CD4-positive, alpha-beta memory T cell (primary cell): ENCODE data around the gene PGAP6. TPM values are rescaled to one million over a fixed set of nuclear protein-coding genes. Genes with fewer than 3 reads are reported as not detected.
A peak's percentile ranks its signal among the peaks of the same experiment; 100 is the strongest.
"Not testable (repeated sequence)": the region's sequence is repeated elsewhere in the genome, so short reads cannot be mapped to it uniquely, and the experiment has no call there.

Source experiments
- CTCF ChIA-PET: fragments of 350-600 bp; sonication (Branson Sonifier 250); formaldehyde crosslinking; loops from one replicate; lab custom pipeline; 2021; ENCODE audit warnings: inconsistent platforms; ENCODE audit not compliant: partially characterized antibody; lab: Charles Lee
- POLR2A ChIA-PET: fragments of 350-600 bp; sonication (Branson Sonifier 250); formaldehyde crosslinking; loops from one replicate; lab custom pipeline; 2021; ENCODE audit not compliant: partially characterized antibody; lab: Charles Lee
- DNase-seq, 5 donors: peaks; one replicate each; pipeline versions ENCODE4 v3.0.0 to v3.0.0-alpha.2; 2020 to 2022; ENCODE audit warnings: mixed read lengths in 1 of 5
- H3K27ac ChIP-seq: one replicate; pipeline ENCODE4 v1.7.0; 2013; ENCODE audit warnings: low read depth, low read length
- H3K27me3 ChIP-seq: 2 replicates; pipeline ENCODE4 v1.7.0; 2013; ENCODE audit warnings: mild to moderate bottlenecking, low read length, moderate library complexity; ENCODE audit not compliant: insufficient read depth
- H3K36me3 ChIP-seq: 2 replicates; pipeline ENCODE4 v1.7.0; 2013; ENCODE audit warnings: mild to moderate bottlenecking, low read length, moderate library complexity; ENCODE audit not compliant: insufficient read depth
- H3K4me1 ChIP-seq: 2 replicates; pipeline ENCODE4 v1.7.0; 2013; ENCODE audit warnings: mild to moderate bottlenecking, low read length, moderate library complexity; ENCODE audit not compliant: insufficient read depth
- H3K4me3 ChIP-seq, 2 donors: one replicate each; pipeline ENCODE4 v1.7.0; 2013; ENCODE audit warnings: low read length in 2 of 2, mild to moderate bottlenecking in 1 of 2
- H3K9me3 ChIP-seq, 2 donors: one replicate each; pipeline ENCODE4 v1.7.0; 2013; ENCODE audit warnings: low read length in 2 of 2, control low read depth in 1 of 2; ENCODE audit not compliant: control insufficient read depth in 1 of 2
- H3K27ac Mint-ChIP-seq, 7 donors: one replicate each; pipeline ENCODE4 v1.8.0; 2020 to 2021; ENCODE audit warnings: mixed read lengths in 7 of 7, mild to moderate bottlenecking in 6 of 7, inconsistent platforms in 3 of 7, moderate library complexity in 3 of 7
- H3K27me3 Mint-ChIP-seq, 2 donors: one replicate each; pipeline ENCODE4 v1.8.0; 2020 to 2021; ENCODE audit warnings: mixed read lengths in 2 of 2
- H3K36me3 Mint-ChIP-seq, 2 donors: one replicate each; pipeline ENCODE4 v1.8.0; 2020 to 2021; ENCODE audit warnings: mixed read lengths in 2 of 2, inconsistent platforms in 1 of 2, mild to moderate bottlenecking in 1 of 2
- H3K4me1 Mint-ChIP-seq, 4 donors: one replicate each; pipeline ENCODE4 v1.8.0; 2020 to 2021; ENCODE audit warnings: mixed read lengths in 4 of 4, mild to moderate bottlenecking in 1 of 4
- H3K4me3 Mint-ChIP-seq, 8 donors: one replicate each; pipeline ENCODE4 v1.8.0; 2020 to 2021; ENCODE audit warnings: mixed read lengths in 8 of 8, mild to moderate bottlenecking in 7 of 8, moderate library complexity in 6 of 8, inconsistent platforms in 3 of 8
- H3K9me3 Mint-ChIP-seq, 8 donors: one replicate each; pipeline ENCODE4 v1.8.0; 2020 to 2021; ENCODE audit warnings: mixed read lengths in 8 of 8, mild to moderate bottlenecking in 5 of 8, inconsistent platforms in 3 of 8, moderate library complexity in 1 of 8
- intact Hi-C: fragments of 100-400 bp; cut with micrococcal nuclease; formaldehyde crosslinking; loops from one replicate; pipeline ENCODE4 v1.15.1; 2023
- polyA plus RNA-seq, 2 donors: library from polyadenylated mRNA; unstranded; fragments of 300-500 nt; fragmentation: Illumina TruSeq; gene quantifications; one replicate each; pipeline ENCODE4 v1.2.3, GENCODE V29; 2021
- total RNA-seq, 2 experiments: library from RNA; stranded (reverse); gene quantifications; one replicate each; pipeline ENCODE4 v1.2.3, GENCODE V29; 2021

Gene PGAP6
- total and polyA plus RNA-seq, 4 experiments from 2014 or later, result 22.7 to 73.5 (median 56.3) TPM

DNA sequence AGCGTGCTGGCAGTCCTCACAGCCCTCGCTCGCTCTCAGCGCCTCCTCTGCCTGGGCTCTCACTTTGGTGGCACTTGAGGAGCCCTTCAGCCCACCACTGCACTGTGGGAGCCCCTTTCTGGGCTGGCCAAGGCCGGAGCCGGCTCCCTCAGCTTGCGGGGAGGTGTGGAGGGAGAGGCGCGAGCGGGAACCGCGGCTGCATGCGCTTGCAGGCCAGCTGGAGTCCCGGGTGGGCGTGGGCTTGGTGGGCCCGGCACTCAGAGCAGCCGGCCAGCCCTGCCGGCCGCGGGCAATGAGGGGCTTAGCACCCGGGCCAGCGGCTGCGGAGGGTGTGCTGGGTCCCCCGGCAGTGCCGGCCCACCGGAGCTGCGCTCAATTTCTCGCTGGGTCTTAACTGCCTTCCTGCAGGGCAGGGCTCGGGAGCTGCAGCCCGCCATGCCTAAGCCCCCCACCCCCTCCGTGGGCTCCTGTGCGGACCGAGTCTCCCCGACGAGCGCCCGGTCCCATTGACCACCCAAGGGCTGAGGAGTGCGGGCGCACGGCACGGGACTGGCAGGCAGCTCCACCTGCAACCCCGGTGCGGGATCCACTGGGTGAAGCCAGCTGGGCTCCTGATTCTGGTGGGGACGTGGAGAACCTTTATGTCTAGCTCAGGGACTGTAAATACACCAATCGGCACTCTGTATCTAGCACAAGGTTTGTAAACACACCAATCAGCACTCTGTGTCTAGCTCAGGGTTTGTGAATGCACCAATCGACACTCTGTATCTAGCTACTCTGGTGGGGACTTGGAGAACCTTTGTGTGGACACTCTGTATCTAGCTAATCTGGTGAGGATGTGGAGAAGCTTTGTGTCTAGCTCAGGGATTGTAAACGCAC lies 40.4 kb downstream of the PGAP6 start:
- H3K27ac ChIP-seq, H3K27me3 ChIP-seq, H3K9me3 Mint-ChIP-seq, intact Hi-C loops, H3K9me3 ChIP-seq, DNase-seq, CTCF ChIA-PET, H3K4me3 ChIP-seq, H3K27me3 Mint-ChIP-seq, H3K4me3 Mint-ChIP-seq, POLR2A ChIA-PET: not testable (repeated sequence)
- Mint-ChIP-seq H3K27ac (peak overlapping the region in 2 of 7 donors; percentile 38 to 74), H3K4me1 (peaks cover 40 to 78% (median 61%) of the 10 kb centered on the region in 4 donors), H3K36me3 (peaks cover 16 to 40% of the 10 kb centered on the region in 2 donors)
- Histone ChIP-seq H3K4me1 (peaks cover 56% of the 10 kb centered on the region), H3K36me3 (peaks cover 13% of the 10 kb centered on the region)

DNA sequence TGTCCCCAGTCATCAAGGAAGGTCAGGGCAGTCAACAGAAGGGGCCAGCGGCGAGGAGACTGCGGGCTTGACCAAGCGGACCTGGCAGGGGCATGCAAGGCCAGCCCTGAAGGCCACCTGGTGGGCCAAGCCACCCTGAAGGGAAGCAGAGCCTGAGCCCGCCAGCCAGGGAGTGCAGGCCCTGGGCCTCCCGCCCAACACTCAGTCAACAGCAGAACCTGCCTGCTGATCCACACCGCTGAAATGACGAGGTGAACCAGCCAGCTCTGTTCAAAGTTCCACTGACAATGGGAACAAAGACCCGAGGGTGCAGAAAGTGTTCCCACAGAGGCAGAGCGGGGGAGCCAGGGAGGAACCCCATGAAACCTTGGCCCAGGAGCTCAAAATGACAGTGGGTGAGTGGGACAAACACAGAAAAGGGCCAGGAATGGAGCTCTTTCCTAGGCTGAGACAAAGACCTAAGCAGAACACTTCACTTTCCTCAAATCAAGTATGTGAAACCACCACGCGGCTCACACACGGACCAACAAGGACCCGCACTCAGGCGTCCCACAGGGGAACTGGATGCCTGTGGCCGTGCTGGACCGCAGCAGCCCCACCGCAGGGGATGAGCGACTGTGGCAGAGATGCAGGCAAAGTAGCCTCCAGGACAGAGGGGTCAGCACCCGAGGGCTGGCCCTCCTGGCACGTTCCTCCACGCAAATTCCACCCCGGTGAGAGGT lies 41.2 kb downstream of the PGAP6 start:
- no peaks in the 10 kb centered on the region for H3K27me3 ChIP-seq
- no peak overlapping the region for H3K4me3 ChIP-seq
- Mint-ChIP-seq H3K9me3 (no peaks in the 10 kb centered on the region), H3K4me3 (peak overlapping the region in 4 of 8 donors; percentile 15 to 89 (median 74)), H3K36me3 (peaks cover 8 to 33% of the 10 kb centered on the region in 2 donors), H3K27me3 (no peaks in the 10 kb centered on the region), H3K27ac (peak overlapping the region in 5 of 7 donors; percentile 15 to 87 (median 60)), H3K4me1 (peaks cover 37 to 78% (median 60%) of the 10 kb centered on the region in 4 donors)
- peaks cover 13% of the 10 kb centered on the region for H3K36me3 ChIP-seq
- intact Hi-C loops, result no loop called here
- ChIA-PET CTCF (interaction anchor here (0.6 kb wide), 1 partner anchor 317 kb away, joined by 3 read pairs; no protein-coding TSS in a partner anchor), POLR2A (no interaction called here)
- H3K9me3 ChIP-seq, result no peaks in the 10 kb centered on the region
- no peak overlapping the region for H3K27ac ChIP-seq
- peaks cover 52% of the 10 kb centered on the region for H3K4me1 ChIP-seq
- peak in 1 of 5 donors; percentile 16 for DNase-seq

GRCh38 chr16:339680-340079 lies 42.1 kb downstream of the PGAP6 start:
- peak in 1 of 5 donors; percentile 21 for DNase-seq
- peaks cover 10% of the 10 kb centered on the region for H3K36me3 ChIP-seq
- H3K27me3 ChIP-seq, result no peaks in the 10 kb centered on the region
- POLR2A ChIA-PET, result no interaction called here
- peak overlapping the region in 7 of 8 donors; percentile 19 to 89 (median 68) for H3K4me3 Mint-ChIP-seq
- no peak overlapping the region for H3K27ac ChIP-seq
- peaks cover 54% of the 10 kb centered on the region for H3K4me1 ChIP-seq
- CTCF ChIA-PET, result no interaction called here
- peak overlapping the region in 6 of 7 donors; percentile 38 to 87 (median 72) for H3K27ac Mint-ChIP-seq
- H3K4me1 Mint-ChIP-seq, result peaks cover 38 to 78% (median 59%) of the 10 kb centered on the region in 4 donors
- no peaks in the 10 kb centered on the region for H3K9me3 ChIP-seq
- no peak overlapping the region for H3K4me3 ChIP-seq
- peaks cover 8 to 26% of the 10 kb centered on the region in 2 donors for H3K36me3 Mint-ChIP-seq
- H3K9me3 Mint-ChIP-seq, result no peaks in the 10 kb centered on the region
- intact Hi-C loops, result no loop called here
- no peaks in the 10 kb centered on the region for H3K27me3 Mint-ChIP-seq

DNA sequence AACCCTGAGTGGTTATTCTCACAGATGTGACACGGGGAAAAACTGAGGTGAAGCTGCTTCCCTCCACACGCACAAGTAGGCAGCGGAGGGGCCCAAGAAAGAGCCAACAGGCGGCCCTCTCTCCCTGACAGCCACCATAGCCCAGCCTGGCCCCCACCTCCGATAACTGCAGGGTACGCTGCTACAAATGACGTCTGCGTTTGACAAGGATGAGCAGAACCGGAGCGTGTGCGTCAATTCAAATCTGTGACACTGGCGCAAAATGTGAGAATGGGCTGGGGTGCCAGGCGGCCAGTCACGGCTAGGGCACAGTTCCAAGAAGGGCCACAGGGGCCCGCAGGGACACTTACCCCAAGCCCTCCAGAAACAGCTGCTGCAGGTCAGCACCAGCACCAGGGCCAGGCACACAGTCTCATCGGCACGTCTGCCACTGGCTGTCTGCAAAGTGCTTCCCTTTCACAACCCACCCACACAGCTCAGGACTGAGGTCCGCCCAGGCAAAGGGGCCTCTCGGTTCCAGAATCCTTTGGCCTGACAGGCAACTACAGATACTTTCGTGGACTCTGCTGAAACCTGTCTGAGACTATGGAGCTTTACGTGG lies 43.7 kb downstream of the PGAP6 start:
- H3K36me3 Mint-ChIP-seq, result peaks cover 6 to 19% of the 10 kb centered on the region in 2 donors
- no peak overlapping the region for H3K27ac ChIP-seq
- no peaks in the 10 kb centered on the region for H3K9me3 Mint-ChIP-seq
- intact Hi-C loops, result no loop called here
- no peak for DNase-seq
- no peaks in the 10 kb centered on the region for H3K9me3 ChIP-seq
- no peaks in the 10 kb centered on the region for H3K27me3 ChIP-seq
- ChIA-PET CTCF (no interaction called here), POLR2A (interaction anchor here (1.3 kb wide), 1 partner anchor 14 kb away, joined by 4 read pairs; no protein-coding TSS in a partner anchor)
- H3K27ac Mint-ChIP-seq, result peak overlapping the region in 1 of 7 donors; percentile 37
- no peaks in the 10 kb centered on the region for H3K27me3 Mint-ChIP-seq
- peaks cover 64% of the 10 kb centered on the region for H3K4me1 ChIP-seq
- peaks cover 8% of the 10 kb centered on the region for H3K36me3 ChIP-seq
- peaks cover 48 to 81% (median 65%) of the 10 kb centered on the region in 4 donors for H3K4me1 Mint-ChIP-seq
- no peak overlapping the region for H3K4me3 ChIP-seq
- H3K4me3 Mint-ChIP-seq, result peak overlapping the region in 3 of 8 donors; percentile 3 to 34 (median 27)

DNA sequence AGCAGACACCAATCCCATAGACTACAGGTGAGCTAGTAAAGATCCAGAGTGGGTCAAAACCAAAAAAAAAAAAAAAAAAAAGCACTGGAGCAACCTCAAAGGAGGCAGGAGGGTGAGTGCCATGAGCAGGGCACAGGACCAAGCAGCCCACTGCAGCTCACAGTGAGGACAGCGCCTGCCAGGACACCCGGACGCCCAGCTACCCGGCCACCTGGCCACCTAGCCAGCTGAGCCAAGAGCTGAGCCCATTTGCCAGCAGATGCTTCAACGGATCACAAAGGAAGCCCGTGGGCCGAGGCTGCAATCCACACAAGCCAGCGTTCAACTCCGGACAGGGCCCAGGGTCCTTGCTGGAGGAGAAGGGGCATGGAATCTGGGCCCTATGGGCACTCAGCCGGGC lies 44.3 kb downstream of the PGAP6 start:
- CTCF ChIA-PET, result no interaction called here
- H3K4me1 ChIP-seq, result peaks cover 58% of the 10 kb centered on the region
- no peak overlapping the region for H3K27ac Mint-ChIP-seq
- no peaks in the 10 kb centered on the region for H3K9me3 ChIP-seq
- H3K27me3 Mint-ChIP-seq, result no peaks in the 10 kb centered on the region
- intact Hi-C loops, result no loop called here
- peaks cover 2% of the 10 kb centered on the region for H3K36me3 ChIP-seq
- H3K9me3 Mint-ChIP-seq, result no peaks in the 10 kb centered on the region
- peaks cover 3 to 14% of the 10 kb centered on the region in 2 donors for H3K36me3 Mint-ChIP-seq
- no peak overlapping the region for H3K4me3 ChIP-seq
- H3K27ac ChIP-seq, result no peak overlapping the region
- H3K4me1 Mint-ChIP-seq, result peaks cover 45 to 78% (median 62%) of the 10 kb centered on the region in 4 donors
- no peak for DNase-seq
- H3K4me3 Mint-ChIP-seq, result no peak overlapping the region
- H3K27me3 ChIP-seq, result no peaks in the 10 kb centered on the region
- POLR2A ChIA-PET, result interaction anchor here (1.1 to 1.3 kb wide), 2 partner anchors 13 to 15 kb away, joined by 4 read pairs; no protein-coding TSS in a partner anchor

- no peaks in the 10 kb centered on the region for H3K9me3 ChIP-seq
These were observed 45.5 kb downstream of the PGAP6 start for GRCh38 chr16:336269-336668.

More at GRCh38 chr16:336269-336668, 45.5 kb downstream of the PGAP6 start:
- H3K9me3 Mint-ChIP-seq, result no peaks in the 10 kb centered on the region
- ChIA-PET CTCF (interaction anchor here (0.8 kb wide), 1 partner anchor 229 kb away, joined by 3 read pairs; no protein-coding TSS in a partner anchor), POLR2A (interaction anchor here (1.1 kb wide), 1 partner anchor 12 kb away, joined by 4 read pairs; no protein-coding TSS in a partner anchor)
- peaks cover 0 to 9% of the 10 kb centered on the region in 2 donors for H3K36me3 Mint-ChIP-seq
- intact Hi-C loops, result no loop called here
- H3K27me3 Mint-ChIP-seq, result no peaks in the 10 kb centered on the region
- H3K4me3 Mint-ChIP-seq, result peak overlapping the region in 1 of 8 donors; percentile 46
- Histone ChIP-seq H3K27me3 (no peaks in the 10 kb centered on the region), H3K4me3 (no peak overlapping the region), H3K36me3 (no peaks in the 10 kb centered on the region), H3K27ac (no peak overlapping the region), H3K4me1 (peaks cover 58% of the 10 kb centered on the region)
- peaks cover 42 to 75% (median 54%) of the 10 kb centered on the region in 4 donors for H3K4me1 Mint-ChIP-seq
- H3K27ac Mint-ChIP-seq, result peak overlapping the region in 1 of 7 donors; percentile 35
- DNase-seq, result no peak
